ENCODE data around the gene FOXN3.
"Not testable (repeated sequence)": the region's sequence is repeated elsewhere in the genome, so short reads cannot be mapped to it uniquely, and the experiment has no call there.

The FOXN3 gene

DNA sequence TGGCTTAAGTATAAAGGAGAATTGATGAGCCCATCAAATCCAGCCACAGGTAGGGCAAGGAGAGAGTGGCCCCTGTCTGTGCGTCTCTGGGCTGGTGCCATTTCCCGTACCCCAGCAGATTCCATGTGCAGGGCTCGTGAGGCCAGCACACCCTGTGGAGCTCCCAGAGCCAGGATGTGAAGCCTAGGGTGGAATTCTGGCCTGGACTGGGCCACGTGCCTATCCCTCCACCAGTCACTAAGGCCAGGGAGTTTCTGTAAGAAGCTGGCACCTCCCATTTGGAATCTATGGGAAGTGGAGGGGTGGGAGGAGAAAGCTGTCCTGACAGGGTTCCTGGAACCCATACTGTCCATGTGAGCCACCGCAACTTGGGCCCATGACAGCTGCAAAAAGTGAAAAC lies 148.5 kb downstream of the FOXN3 start:
- no peak for DNase-seq

DNA sequence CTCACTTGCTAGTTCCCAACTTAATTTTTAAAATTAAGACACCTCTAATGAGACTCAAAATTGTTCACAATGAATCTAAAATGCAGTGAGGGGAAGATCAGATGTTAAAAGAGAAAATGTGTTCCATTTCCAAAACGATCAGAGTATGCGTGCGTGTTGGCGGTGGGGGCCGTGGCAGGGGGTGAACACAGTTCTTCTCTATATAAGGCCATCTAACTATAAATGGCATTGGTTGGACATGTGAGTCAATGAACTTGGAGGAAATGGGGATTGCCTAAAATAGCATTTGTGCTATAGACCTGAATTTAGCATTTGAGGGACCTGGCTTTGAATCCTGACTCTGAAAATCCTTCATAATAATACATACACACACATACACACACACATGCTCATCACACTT lies 149.4 kb downstream of the FOXN3 start:
- no peak for DNase-seq

DNA sequence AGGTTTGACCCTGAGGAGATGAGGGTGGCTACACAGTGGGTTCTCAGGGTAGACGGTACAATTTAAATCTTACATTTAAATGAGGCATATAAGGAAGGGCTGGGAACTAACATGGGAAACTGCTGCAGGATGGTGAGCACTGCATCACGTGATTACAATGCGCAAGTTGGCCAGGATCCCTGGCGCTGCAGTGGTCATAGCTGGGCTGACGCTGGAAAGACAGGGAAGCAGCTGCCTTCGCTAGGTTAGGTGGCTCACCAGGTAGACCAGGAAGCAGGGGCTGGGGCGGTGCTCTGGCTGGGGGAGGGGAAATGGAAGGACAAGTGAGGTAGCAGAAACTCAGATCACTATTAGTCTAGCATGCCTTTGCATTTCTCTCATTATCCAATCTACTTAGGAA lies 149.9 kb downstream of the FOXN3 start:
- DNase-seq, result no peak

DNA sequence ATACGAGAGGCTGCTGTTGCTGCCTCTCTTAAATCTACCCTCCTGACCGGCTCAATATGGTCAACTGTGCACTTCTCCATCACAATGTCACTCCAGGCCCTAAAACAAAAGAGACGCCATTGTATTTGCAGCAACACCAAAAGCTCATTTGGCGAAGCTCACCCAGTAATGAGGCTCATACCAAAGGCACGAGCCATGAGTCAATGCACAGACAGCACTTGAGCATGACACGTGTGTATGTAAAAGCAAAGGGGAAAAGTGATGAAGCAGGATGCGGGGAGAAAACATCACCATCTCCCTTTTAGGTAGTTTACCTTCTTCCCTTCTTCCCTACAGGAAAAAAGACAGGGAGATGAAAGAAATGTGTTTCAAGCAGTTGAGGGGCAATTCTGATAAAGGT lies 150.3 kb downstream of the FOXN3 start:
- DNase-seq, result no peak

DNA sequence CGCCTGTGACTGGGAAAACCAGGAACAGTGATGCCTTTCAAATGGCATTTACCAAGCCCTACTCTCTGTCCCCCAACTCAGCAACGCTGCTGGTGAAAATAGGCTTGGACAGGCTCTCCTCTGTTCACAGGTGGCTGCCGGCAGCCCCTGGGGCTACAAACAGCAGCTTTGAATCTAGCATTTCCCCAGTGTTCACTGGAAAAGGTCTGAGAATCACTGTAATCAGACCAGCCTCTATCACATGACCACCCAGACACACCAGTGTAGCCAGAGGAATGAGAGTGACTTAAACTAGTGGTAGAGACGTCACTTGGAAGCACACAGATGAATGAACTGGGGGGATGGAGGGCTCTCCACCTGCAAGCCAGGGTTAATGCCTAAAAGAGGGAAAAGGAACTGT lies 151.8 kb downstream of the FOXN3 start:
- DNase-seq, result no peak

DNA sequence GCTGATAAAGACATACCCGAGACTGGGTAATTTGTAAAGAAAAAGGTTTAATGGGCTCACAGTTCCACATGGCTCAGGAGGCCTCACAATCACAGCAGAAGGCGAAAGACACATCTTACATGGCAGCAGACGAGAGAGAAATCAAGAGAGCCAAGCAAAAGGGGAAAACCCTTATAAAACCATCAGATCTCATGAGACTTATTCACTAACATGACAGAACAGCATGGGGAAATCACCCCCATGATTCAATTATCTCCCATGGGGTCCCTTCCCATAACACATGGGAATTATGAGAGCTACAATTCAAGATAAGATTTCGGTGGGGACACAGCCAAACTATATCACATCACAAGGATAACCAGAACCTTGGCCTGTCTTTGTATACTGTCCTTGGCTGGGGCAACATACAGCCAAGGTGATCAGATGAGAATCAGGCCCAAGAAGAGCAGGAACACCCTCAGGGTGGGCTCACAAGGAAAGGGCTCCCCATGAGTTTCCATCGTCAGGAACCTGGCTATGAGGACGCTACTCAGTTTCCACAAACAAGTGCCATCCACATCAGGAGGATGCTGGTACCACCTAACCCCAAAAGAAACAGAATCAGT lies 152.7 kb downstream of the FOXN3 start:
- DNase-seq, result no peak

DNA sequence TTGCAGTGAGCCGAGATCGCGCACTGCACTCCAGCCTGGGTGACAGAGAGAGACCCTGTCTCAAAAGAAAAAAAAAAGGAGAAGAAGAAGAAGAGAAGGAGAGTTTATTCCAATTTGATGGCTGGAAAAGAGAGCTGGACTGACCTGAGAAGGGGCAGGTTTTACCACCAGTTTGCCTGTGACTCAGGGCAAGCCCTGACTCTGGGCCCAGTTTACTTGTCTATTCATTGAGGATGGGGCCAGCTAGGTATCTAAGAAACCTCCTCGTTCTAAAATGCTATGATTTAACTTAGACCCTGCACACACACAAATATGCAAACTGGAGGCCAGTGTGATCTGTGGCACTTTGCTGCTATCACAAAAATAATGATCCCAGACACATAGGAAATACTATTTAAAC lies 155.0 kb downstream of the FOXN3 start:
- no peak for DNase-seq

DNA sequence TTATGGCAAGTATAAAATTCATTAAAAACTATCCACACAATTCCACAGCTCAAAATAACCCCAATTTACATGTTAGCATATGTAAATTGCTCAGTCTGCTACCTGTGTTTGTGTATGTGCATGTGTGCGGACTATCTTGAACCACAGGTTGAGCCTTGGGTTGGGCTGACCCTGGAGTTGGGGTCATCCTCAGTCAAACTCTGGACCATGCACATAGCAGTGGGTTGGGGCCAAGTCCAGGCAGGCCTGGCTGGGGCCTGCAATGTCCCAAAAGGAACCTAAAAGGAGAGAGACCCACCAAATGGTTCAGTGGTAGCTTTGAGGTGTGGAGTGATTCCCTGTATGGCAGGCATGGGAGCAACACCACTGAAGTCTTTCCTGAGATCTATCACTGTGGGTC lies 156.1 kb downstream of the FOXN3 start:
- no peak for DNase-seq

DNA sequence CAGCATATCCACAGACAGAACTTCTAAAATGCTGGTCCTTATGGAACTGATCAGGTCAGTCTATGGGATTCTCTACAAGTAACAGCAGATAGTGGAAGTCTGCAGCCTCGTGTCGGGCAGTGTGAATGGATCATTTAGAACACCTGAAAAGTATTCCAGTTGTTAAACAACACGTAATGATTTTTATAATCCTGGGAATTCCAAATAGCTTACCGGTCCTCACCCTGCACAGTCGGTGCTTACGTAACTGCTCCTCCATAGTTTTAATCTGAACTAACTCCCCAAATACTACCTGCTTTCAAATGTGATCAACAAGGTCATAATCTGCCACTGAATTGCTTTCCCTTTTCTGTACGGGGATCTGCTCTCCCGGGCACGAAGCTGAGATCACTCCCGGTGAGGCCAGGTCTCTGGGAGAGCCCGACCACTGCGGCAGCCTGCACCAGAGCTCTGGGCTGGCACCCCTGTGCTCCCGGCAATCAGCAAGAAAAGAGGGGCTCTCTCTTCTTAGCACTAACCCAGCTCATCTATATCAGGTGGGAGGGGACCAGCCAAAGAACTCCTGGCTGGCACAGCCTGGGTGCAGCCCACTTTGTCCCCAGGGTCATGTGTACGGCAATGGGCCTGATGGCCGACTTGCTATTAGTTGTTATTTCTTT lies 157.0 kb downstream of the FOXN3 start:
- no peak for DNase-seq

DNA sequence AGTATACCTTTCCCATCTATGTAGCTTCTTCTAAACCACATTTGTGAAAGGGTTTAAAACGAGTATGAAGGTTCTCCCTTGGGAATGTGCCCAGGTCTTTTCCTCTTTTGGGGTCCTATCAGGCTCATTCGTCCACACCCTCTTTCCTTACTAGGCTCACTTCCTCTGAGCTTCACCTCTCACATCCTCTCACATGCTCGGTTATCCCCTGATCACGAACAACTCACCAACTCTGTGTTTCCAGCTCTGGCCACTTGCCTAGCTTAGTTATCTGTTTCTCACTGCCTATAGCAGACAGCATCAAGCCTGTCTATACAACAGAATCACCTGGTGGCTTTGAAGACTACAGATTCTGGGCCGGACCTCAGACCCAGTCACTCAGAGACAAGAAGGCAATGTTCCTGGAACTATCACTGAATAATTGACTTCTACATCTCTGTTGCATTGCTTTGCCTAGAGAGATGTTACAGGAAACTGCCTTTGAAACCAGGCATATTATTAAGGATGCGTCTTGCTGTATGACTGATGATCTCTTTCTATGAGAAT lies 158.2 kb downstream of the FOXN3 start:
- no peak for DNase-seq

DNA sequence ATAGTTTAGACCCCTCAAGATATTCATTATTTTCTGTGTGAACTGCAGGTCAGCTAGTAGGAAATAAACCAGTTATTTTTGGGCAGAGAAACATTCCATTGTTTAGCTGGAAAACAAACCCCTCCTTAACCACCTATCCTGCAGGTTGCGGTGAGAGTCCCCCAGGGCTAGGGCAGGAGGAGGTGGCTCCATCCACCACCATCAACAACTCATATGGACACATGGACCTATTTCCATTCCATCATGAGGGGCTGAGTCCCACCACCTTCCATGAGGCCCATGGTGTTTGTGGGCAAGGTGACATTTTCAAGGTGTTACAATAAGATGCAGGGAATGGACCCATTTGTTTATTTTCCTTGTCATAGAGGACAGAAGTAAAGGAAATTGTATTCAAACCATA lies 160.1 kb downstream of the FOXN3 start:
- no peak for DNase-seq

DNA sequence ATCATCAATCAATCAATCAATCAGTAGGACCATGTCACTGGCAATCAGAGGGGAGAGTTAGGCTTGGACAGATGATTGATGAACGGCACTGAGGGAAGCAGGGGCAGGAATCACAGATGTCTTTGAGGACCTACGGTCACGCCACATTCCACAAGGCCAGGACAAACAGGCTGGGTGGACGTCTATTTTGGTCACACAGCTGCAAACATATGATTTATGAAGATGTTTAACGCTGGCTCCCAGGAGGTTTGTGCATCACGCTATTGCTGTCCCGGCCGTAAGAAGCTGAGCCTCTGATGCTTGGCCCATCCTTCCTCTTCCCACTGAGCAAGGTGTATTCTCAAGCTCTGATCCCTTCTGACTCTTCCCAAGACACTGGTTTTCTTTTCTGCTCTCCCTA lies 160.8 kb downstream of the FOXN3 start:
- DNase-seq, result no peak

DNA sequence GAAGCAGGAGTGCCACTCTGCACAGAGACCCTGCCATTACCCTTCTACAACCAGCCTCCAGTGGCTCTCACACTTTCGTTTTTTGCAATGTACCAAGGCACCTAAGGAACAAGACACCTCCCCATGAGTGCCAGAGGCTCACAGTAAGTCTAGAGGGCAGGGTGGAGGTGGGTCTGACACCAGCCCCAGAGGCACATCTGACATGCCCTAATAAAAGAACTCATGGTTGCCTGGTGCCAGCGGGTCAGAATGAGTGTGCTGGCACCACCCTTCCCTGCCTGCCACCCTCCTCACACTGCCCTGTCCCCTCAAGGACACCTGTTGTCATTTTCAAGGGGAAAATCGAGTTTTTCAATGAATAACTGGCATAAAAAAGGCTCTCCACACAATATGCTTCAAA lies 161.2 kb downstream of the FOXN3 start:
- DNase-seq, result no peak

DNA sequence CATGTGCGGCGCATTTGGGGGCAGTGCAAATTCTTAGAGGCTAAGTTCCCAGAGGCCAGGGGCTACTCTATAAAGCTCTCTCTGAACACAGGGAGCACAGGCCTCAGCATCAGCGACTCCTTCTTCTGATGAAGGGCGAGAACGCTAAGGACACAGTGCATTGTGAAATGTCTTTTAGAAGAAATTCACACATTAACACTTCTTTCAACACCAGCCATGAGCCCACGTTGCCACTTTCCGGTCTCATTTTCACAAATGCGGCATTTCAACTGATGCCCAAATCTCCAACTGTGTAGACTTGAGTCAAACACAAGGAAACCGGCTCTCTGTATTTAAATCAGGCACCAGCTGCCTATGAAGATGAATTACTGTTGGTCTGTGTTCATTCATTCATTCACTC lies 162.0 kb downstream of the FOXN3 start:
- no peak for DNase-seq

DNA sequence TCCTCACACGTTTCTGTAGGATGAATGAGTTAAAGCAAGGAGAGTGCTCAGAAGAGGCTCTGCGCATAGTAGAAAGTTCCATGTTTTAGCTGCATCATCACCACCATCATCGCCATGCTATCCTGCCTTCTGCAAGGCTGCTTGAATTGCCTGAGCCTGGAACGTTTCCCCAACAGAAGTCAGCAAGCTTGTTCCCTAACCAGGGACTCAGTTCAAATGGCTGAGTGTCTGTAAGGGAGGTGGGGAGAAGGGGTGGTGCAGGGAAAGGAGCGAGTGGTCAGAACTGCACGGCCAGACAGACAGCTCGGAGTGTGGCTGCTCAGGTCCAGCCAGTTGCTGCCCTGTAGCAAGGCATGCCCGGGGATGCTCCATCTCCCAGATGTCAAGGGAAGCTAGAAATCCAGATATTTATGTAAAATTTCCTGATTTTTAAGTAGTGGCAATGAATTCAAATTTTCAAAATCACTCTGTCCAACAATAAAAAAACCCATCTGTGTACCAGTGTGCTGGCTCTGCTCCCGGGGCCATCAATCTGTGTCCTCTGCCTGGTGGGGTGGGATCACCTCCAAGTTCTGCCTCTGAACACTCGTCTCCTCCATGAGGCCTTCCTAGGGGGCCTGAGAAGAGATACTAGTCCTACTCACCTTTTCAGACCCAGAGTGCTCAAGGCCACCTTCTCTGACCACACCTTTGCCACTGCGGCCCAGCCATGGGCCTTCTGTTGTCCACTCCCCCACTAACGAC lies 162.7 kb downstream of the FOXN3 start:
- no peak for DNase-seq

DNA sequence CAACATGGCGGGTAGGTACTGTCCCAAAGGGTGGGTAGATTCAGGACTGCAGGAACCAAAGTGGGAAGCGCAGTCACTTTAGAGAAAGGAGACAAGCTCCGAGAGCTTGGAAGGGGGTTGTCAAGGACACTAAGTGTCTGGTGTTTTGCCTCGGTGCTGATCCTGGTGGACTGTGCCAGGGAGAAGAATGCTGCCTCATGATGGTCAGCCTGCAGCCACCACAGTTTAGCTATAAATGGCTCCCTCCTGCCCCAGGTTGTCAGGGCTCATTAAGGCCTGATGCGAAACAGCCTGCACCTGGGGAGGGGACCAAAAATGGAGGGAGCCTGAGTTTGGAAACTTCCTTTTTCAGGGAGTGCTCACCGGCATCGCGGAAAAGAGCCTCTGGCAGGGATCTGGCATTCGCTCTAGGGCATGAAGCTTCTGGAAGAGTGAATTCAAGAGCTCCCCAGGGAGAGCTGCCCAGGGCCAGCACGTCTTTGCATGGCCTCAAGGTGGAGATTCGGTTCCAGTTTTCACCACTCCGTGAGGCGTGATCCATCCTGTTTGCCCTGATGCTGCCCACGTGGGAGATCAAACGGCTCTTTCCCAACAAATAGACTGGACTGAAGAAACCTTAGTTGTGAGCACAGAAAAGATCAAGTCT lies 164.0 kb downstream of the FOXN3 start:
- no peak for DNase-seq

DNA sequence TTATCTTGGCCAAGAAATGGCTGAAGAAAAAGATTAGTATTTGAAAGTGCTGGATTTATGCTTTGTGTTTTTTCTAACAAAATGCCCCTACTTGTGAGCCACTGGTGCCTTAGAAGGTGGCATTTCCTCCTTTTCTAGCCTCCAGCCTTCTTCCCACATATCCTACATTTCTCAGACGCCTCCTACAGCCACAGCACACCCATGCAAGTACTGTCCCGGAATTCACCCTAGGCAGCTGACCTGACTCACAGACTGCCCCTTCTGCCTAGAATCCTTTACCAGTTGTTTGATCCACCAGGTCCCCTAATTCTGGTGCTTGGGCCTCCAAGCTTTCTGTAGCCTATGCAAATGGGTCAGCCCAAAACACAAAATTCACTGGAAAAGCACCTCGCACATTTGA lies 166.0 kb downstream of the FOXN3 start:
- no peak for DNase-seq

DNA sequence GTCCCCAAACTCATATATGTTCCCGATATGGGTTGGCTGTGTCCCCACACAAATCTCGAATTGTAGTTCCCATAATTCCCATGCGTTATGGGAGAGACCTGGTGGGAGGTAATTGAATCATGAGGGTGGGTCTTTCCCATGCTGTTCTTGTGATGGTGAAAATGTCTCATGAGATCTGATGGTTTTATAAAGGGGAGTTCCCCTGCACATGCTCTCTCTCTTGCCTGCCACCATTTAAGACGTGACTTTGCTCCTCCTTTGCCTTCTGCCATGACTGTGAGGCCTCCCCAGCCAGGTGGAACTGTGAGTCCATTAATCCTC lies 166.4 kb downstream of the FOXN3 start:
- not testable (repeated sequence) for DNase-seq

DNA sequence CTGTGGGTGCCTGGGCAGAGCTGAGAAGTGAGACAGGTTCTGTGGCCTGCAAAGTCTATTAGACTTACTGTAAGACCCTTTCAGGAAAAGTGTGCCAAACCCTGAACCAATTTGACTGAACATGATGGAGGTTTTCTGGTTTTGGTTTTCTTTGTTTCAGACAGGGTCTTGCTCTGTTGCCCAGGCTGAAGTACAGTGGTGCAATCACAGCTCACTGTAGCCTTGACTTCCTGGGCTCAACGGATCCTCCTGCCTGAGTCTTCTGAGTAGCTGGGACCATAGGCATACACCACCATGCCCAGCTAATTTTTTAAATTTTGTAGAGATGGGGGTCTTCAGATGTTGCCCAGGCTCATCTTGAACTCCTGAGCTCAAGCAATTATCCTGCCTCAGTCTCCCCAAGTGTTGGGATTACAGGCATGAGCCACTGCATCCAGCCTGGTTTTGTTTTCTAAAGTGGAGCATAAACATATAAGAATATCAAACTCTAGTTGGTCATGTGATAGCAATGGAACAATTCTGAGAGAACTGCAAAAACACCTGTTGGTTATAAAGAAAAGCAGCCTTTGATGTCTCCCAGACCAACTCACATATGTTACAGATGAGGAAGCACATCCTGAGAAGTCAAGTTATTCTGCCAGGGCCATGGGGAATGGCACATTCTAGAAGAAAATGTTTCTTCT lies 166.9 kb downstream of the FOXN3 start:
- no peak for DNase-seq

DNA sequence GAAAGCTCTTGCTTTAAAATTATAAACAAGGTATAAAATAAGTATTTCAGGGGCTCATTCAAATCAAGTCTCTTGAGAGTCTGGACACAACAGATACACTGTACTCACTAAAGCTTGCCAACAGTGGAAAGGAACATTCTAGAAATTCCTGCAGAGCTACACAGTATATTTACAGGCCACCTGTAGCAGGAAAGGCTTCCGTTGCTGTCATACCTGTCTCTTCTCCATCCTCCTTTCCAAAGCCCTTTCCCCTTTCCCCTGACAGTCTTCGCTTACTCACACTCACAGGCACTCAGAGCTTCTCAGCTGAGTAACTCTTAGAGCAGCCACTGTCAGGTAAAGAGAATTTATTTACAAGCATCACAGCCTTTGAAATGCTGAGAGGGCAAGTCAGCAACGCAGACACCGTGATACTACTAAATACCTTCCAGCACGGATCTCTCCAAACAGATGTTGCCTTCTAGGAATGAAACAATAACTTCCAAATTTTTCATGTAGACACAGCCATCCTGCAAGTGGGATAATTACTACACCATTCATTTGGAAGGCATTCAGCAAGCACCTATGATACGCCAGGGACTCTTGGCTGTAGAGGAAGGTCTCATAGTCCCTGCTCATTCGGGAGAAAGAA lies 167.9 kb downstream of the FOXN3 start:
- no peak for DNase-seq

DNA sequence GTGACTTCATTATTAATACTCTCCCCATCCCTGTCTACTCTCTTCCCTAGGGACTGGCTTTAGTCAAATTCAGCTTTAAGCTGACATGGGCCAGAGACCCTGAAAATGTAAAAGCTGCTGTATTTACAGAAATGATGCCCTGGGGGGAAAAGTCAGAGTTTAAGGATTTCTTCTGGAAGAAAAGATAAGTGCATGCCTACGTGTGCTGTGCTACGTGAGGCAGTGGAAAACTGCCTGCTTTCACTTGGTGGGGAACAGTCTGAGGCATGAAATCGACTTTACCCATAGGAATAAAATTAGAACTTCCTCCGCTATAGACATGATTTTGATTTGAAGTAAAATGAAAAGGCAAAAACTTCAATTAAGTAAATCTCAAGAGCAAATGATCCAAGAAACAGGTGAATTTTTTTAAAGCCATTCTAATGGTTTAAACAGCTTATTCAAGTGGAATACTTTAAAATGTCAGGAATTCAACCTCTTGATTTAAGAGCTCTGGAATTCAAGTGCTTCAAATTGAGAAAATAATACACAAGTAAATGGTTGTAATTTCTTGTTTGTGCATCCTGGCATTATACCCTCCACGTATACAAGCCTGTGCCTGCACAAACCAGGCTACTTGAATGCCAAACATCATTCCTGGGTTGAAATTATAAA lies 168.5 kb downstream of the FOXN3 start:
- no peak for DNase-seq

DNA sequence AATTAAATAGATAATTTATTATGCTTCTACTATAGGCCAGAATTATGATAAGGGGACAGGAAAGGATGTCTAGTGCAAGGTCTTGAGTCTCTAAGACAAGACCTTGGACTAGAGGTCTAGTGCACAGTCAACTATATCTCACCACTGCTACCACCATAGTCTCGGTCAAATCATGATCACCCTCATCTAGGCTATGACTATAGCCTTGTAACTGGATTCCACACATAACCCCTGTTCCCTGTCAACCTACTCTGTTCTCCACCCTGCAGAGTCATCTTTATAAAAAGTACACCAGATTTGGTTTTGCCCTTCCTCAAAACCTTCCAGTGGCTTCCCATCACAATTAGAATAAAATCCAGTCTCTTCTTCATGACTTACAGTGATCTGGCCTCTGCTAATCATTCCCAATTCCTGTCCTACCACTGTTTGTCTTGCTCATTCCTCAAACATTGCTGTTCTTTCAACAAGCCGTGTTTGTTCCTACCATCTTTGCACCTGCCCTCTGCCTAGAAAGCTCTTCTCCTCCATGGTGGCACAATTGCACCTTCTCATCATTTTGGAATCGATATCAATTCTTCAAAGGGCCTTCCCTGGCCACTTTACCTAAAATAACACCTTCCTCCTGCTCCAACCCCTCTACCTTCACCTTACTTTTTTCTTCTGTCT lies 169.4 kb downstream of the FOXN3 start:
- DNase-seq, result no peak
